ENCODE results near the gene PPP1R14D.

PPP1R14D gene

DNA sequence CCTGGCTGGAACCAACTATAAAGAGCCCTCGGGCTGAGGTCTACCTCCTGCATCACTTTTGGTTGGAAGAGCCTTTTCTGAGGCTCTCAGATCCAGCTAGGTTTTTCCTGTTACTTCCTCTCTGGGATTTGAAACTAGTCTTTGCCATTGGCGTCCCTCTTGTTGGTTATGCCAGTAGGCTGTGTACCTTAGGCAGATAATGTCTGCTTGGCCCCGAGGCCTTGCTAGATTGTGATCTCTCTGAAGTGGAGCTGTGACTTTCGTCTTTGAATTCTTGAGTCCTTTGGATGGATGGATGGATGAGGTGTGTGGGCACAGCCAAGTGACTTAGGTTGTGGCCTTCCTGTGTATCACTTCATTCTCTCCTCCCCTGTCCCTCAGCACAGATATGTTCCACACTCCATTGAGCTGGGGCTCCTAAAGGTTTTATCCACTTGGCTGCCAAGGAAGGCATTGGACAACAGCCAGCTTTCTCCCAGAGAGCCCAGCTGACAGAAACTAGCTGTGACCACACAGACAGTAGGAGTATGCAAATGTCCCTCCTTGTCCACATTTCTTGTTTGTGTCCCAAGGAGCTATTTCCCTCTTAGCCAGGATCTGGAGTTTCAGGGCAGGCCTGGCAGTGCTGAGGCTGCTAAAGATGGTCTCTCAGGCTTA, 13.3 kb downstream of the PPP1R14D start:
- DNase-seq = no peak

DNA sequence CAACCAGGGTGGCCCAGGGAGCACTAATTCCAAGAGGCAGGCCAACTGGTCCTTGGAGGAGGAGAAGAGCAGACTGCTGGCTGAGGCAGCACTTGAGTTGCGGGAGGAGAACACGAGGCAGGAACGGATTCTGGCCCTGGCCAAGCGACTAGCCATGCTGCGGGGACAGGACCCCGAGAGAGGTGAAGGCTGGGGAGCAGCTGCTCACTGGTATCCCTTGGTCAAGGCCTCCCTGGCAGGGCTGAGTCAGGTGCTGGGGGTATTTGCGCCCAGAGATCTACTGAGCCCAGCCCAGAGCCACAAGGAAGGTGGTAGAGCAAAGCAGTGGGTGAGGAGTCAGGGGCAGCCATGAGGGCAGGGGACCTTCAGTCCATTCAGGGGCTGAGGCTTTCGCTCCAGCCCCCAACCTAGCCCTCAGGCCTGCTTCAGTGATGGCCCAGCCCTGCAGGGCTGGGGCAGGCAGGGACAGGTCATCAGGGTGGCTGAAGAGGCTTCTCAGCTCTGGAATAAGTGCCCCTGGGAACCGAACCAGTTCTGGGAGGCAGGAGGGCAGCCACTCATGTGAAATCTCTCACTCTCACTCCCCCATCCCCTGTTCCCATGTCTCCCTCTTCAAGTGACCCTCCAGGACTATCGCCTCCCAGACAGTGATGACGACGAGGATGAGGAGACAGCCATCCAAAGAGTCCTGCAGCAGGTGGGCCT, 15.6 kb downstream of the PPP1R14D start:
- DNase-seq = no peak

DNA sequence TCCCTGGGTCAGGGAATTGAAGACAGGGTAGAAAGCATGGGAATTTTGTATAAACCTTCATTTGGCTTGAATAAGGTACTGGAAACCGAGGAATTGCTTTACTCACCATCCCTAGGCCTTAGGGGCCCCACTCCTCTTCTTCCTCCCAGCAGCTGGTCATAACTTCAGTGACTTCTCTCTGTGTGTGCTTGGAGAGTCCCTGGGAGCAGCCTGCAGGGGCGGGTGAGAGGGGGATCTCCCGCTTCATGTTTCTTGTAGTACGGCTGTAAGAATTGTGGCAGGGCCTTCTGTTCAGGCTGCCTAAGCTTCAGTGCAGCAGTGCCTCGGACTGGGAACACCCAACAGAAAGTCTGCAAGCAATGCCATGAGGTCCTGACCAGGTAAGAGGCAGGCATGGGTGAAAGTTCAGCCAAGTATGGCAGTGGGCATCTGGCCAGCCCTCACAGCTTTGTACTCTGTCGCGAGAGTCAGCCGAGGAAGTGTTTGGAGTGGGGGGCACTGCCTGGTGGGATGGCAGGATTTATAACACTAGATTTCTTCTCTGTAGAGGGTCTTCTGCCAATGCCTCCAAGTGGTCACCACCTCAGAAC, 19.6 kb downstream of the PPP1R14D start:
- no peak for DNase-seq

DNA sequence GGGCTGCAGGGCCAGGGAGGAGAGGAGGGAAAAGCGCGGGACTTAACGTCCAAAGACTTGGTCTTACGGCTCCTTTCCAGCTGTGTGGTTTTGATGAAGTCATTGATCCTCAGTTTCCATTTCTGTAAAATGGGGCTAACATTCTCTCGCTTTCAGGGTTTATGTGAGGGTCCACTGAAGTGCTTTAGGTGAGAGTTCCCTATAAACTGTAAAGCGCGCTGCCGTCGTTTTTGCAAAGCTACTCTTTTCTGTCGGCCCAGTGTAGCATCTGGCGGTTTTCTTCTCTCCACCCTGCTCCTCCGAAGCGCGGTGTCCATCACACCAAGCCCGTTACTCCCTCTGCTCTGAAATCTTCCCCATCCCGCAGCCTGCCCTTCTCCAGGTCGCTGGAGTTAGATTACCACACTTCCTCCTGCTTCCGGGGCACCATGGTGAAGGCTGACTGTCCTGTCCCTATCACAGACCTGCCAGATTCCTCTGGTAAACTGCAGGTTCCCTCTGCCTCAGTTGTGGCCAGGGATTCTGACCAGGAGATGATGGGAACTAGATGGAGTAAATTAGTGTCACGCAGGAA, 20.5 kb downstream of the PPP1R14D start:
- DNase-seq = no peak

DNA sequence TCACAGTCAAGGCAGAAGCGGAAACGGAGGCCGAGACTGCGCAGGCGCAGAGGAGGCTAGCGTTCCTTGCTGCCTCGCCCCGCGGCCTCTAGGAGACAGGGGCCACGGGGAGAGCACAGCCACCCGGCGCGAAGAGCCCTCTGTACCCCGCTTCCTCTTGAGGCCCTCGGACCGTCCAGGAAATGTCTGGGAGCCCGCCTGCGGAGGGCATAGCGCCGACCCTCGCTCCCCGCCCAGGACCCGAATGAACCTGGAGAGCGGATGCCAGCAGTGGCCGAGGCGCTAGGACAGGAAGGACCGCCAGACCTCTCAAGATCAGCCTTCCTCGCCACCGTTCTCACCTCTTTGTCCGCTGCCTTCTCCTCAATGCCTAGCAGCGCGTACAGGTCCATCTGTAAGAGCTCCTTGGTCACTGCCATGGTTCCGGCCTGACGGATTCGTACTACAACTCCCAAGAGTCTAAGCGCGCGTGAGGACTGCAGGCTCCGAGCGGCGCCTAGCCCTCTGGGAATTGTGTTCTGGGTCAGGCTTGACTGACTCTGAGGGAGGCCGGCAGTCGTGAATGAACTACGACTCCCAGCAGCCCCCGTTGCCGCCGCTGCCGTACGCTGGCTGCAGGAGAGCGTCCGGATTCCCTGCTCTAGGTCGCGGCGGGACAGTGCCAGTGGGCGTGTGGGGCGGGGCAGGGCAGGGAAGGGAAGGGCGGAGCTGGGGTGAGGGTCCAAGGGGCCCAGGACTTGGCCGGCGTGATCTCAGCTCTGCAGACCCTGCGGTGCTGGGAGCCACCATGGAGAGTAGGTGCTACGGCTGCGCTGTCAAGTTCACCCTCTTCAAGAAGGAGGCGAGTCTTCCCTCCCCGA, 21.2 kb downstream of the PPP1R14D start, which contains the start of the genes DNAJC17 and ZFYVE19:
Gene DNAJC17, minus strand, starts transcription at position 446 of the 860 bp plus-strand sequence. Its CDS starts 27 bp downstream, at position 419.
Gene ZFYVE19, plus strand, starts transcription at position 62 of the 860 bp plus-strand sequence. Its CDS starts 501 bp downstream, at position 563.
- DNase-seq = peak; percentile 99

DNA sequence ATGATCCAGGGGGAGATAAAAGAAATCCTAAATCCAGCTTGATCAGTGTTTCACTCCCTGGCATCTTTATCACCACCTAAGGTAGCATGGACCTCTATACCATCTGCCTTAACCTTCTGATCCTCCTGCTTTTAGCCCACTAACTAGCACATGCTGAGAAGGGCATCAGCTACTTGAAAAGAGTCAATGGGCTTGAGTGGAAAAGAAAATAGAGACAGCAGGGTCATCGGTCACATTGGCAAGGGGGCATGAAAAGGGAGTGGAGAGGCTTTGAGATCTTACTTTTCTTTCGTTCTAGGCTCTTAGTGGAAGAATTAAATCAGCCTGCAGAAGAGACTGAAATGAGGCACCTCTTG, 21.9 kb downstream of the PPP1R14D start:
- no peak for DNase-seq

DNA sequence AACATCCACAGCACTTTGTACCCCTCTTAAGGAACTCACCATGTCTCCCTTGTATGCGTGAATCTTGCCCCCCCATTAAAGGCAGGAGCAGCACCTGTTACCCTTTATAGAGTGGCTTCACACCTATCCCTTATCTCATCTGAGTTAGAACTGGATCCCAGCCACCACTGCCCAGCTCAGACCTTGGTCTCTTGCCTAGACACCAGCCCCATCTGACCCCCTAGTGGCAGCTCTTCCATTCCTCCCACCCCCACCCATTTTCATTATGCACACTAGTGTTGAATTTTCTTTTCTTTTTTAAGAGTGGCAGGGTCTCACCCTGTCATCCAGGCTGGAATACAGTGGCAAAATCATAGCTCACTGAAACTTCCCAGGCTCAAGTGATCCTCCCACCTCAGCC, 24.8 kb downstream of the PPP1R14D start:
- DNase-seq = no peak

DNA sequence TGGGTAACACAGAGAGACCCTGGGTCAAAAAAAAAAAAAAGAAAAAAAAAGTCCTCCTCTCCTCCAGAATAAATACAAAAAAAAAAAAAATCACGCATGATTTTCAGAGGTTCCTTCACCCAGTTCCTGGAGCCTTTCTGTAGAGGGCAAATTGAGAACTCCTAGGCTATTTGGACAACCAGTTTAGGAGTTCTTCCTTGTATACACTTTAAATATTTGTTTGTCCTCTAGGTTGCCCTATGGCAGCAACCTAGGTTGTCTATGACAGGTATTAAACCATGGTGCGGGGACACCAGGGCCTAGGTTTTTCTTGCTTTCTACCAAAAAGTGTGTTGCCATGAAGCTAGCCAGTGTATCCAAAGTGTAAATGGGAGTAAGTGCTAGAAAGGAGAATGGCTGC, 25.4 kb downstream of the PPP1R14D start:
- no peak for DNase-seq

DNA sequence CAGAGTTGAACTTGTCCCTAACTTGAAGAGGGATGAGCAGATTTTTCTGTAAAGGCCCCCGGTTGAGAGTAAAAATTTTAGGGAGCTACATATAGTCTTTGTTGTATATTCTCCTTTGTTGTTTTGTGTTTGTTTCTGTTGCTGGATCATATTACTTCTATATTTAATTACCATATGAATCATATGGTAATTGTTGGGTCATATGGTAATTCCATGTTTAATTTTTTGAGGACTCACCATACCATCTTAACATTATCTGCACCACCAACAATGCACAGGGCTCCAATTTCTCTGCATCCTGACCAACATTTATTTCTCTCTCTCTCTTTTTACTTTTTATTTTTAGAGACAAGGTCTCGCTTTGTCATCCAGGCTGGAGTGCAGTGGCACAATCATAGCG, 29.0 kb downstream of the PPP1R14D start:
- DNase-seq = no peak

DNA sequence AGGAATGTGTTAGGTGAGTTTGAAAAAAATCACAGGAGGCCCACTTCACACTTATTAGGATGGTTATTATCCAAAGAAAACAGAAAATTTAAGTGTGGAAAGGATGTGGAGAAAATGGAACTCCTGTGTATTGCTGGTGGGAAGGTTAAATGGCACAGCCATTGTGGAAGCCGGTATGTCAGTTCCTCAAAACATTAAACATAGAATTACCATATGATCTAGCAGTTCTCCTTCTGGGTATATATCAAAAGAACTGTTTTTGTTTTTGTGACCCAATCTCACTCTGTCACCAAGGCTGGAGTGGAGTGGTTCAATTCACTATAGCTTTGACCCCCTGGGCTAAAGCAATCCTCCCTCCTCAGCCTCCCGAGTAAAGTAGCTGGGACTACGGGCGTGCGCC, 32.0 kb downstream of the PPP1R14D start:
- DNase-seq = no peak

DNA sequence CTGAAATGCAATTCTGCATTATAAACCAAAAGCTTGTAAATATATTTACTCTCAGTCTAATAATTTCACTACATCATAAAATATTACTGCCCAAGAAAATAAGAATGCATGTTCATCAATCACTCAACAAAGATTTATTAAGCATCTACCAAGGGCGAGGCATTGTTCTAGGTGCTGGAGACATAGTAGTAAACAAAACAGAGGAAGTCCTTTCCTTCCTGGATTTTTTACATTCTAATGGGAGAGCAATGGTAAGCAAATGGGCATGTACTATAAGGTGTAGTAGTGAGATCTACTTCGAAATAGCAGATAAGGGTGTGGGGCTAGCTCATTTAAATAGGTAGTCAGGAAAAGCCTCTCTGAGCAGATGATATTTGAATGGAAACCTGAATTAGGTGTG, 32.5 kb downstream of the PPP1R14D start:
- DNase-seq = no peak

DNA sequence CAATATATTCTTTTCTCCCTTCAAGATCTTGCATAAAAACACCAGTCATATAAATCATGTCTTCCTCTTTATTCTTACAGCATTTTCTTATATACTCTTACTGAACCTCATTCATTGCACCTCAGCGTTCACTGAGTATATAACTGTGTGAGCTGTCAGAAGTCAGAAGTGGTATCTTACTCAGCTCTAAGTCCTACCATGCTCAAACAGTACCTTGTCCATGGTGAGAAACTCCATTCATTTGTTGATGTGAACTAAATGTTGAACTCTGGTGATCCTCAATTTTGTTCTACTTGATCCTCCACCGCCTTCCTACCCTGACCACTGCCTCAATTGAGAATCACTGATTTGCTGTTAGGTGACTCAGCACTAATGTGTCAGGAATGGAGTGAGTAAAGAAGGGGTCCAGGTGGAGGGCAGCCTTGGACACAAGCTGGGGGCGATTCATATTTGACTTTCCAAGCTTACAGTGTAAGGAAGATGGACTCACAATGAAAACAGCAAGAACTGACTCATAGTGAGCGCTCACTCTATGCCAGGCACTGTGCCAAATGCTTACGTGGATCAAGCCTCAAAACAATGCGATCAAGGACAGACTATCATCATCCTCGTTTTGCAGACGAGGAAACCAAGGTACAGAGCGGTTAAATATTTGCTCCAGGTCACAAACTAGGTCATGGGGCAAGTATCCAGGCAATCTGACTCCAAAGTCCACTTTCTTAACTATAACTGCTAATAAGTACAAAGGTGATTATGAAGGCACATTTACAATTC, 35.1 kb downstream of the PPP1R14D start:
- DNase-seq = peak; percentile 54

DNA sequence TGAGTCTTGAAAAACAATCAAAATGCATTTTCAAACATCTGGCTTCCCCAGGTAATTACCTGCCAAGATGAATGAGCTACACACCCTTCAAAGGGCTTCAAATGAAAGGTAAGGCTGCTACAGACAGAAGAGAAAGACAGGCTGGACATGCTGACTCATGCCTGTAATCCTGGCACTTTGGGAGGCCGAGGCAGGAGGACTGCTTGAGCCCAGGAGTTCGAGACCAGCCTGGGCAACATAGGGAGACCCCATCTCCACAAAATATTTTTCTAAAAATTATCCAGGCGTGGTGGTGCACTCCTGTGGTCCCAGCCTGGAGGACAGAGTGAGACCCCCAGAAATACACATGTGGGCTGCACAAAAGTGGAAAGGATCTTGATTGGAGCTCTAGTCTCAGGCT, 36.1 kb downstream of the PPP1R14D start:
- DNase-seq = no peak

DNA sequence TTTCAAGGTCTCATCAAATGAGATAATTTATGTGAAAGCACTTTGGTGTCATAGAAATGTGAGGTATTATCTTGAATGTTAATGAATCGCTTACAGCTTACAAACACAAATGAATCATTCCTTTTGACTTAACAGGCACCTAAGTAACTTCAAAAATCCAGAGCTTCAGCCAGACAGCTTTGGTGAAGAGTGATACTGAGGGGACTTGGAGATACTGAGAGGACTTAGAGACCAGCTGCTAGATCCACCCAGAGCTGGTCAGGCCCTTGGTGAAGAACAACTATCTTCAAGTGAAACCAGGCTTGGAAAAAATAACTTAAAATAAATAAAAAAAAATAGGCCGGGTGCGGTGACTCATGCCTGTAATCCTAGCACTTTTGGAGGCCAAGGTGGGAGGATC, 37.8 kb downstream of the PPP1R14D start:
- DNase-seq = no peak

DNA sequence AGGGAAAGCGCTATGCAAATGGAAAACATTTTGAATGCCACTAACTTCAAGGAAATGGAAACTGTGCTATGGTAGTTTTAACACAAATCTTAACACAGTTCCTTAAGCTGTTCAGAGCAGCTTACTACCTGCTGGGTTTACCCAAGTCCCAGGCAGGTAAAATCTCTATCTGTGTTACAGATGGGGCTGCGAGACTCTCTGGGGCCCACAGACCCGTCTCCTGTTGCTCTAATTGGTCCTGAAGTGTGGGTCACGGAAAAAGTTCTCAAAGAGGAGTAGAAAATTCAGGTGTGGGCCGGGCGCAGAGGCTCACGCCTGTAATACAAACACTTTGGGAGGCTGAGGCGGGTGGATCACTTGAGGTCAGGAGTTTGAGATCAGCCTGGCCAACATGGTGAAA, 38.5 kb downstream of the PPP1R14D start:
- no peak for DNase-seq

DNA sequence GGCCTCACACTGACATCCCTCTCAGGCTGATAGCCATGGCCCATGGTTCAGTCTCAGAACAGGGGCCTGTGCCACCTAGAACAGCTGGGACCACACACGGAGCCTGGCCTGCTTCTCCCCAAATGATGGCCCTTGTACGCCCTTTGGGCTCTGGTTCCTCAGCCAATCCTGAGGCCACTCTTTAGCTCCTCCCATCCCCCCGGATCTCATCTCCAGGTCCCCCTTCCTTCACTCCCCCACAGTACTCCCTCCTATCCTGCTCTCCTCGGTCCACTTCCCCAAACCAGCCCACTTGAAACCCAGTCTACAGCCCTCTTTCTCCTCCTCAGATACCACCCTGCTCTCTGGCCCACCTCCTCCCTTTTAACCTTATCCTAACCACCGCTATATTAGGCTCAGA, 39.4 kb downstream of the PPP1R14D start:
- no peak for DNase-seq

DNA sequence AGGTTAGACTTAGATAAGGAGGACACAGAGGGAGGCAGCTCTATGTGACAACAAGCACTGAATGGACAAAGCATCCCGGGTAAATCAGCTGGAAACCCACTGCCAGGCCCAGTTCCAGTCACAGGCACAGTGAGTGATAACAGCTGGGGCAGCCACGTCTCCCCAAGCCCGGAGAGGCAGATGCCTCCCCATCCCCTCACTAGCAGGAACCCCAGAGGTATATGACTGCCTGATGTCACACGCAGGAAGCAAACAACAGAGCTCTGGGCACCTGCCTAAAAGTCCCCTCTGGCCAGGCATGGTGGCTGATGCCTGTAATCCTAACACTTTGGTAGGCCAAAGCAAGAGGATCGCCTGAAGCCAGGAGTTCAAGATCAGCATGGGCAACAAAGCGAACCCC, 40.5 kb downstream of the PPP1R14D start:
- DNase-seq = peak; percentile 35

DNA sequence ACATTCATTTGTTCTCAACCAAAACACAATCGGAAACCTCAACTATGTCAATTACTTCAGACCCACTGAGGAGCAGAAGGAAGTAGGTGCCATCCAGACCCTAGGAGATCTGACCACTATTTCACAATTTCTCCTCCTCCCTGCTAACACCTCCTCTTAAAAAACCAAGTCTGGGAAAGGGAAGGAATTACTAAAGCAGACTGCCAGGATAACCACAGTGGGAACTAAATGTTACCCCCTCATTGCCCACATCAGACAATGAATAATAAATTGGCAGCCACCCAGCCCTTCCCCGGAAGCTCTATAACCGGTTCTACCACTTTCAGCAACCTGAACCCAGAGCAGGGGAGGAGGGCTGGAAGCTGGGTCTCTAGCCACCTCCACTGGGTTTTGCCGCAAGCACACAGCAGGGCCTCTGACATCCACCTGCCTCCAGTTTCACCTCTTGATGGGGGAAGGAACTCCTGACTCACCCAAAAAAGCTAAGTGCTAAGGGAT, 41.1 kb downstream of the PPP1R14D start:
- DNase-seq = peak; percentile 68

DNA sequence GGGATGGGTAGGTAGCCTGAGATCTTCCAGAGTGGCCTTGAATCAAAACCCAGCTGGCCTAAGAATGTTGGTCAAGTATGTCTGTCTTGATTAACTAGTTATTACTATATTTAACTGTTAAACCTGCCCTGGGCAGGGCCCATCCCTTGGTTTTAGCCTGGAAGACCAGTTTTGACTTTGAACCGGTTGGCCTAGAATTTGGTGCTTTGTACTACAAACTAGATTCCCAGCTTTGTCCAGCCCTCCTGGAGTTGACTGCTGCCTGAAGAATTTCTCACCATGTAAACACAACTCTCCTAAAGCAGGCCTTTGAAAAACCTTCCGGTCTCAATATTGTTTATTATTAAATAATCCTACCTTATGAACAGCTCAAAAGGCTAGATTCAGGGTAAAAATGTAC, 42.7 kb downstream of the PPP1R14D start:
- DNase-seq = no peak

DNA sequence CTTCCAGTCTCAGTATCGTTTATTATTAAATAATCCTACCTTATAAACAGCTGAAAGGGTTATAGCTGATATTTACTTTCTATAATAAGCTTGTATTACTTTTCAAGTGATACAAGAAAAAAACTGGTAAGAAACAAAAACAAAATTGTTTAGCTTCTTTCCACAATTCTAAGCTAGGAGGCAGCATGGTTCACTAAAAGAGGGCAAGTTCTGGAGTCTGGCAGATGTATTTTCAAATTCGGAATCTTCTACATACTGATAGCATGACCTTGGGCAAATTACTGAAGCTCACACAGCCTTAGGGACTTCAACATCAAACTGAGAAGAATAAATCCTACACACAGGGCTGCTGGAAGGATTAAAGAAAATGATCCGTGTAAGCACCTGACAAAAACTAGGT, 43.3 kb downstream of the PPP1R14D start:
- no peak for DNase-seq

DNA sequence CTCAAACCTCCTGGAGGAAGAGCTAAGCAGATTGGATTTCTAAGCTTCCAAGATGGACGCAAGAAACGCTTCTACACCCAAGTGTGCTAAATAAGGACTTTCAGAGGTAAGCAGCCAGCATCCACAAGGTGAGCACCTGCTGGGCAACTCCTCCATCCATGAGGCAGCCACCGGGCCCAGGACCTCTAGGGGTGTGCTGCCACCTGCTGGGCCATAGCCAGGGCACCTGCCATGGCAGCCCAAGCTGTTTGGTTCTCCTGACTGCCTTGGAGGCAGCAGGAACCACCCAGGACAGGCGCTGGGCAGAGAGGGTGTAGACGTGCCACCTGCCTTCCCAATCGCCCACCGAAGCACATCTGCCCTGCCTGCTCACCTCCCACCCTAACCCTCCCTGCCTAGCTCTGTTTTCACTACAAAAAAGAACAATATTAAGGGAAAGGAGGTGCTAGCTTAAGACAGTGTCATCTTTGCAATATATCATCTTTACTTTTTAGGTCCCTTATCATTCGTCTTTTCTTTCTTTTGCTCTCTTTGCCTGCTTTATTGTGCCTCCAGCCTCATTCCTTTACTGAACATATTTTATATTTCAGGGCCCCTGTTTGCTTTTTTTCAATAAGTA, 45.8 kb downstream of the PPP1R14D start:
- peak; percentile 87 for DNase-seq
